Fibroblast of villous mesenchyme (primary cell): ENCODE measurements around the gene USB1. TPM values are rescaled to one million over a fixed set of nuclear protein-coding genes. Genes with fewer than 3 reads are reported as not detected.

Experiments
- DNase-seq: peaks from one replicate; pipeline ENCODE4 v3.0.0-alpha.2; 2010; ENCODE audit warnings: low read depth
- H3K4me3 ChIP-seq: 2 replicates; pipeline ENCODE4 v1.5.1; 2011; ENCODE audit warnings: low read depth, mild to moderate bottlenecking, low read length
- total RNA-seq: library from RNA; depleted of rRNA; stranded (reverse); fragments of >200 nt; gene quantifications from 2 replicates; pipeline ENCODE4 v1.2.3, GENCODE V29; 2012
- TF ChIP-seq, protein P1 (sequence below): IDR thresholded peaks from 2 replicates; pipeline ENCODE4 v1.5.1; 2012; ENCODE audit warnings: low read depth, mild to moderate bottlenecking, low read length; ENCODE audit not compliant: insufficient read depth

The USB1 gene
- total RNA-seq, 1 donor: 32.4 TPM

DNA sequence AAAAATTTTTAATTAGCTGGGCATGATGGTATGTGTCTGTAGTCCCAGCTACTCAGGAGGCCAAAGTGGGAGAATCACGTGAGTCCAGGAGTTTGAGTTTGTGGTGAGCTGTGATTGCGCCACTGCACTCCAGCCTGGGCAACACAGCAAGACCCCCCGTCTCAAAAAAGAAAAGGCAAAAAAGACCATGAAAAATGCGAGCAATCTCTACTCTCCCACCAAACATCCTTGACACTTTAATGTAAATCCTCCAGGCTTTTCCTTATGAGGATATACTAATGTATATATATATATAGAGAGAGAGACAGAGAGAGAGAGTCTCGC is 52.4 kb downstream of the USB1 start:
- TF ChIP-seq, protein P1, sequence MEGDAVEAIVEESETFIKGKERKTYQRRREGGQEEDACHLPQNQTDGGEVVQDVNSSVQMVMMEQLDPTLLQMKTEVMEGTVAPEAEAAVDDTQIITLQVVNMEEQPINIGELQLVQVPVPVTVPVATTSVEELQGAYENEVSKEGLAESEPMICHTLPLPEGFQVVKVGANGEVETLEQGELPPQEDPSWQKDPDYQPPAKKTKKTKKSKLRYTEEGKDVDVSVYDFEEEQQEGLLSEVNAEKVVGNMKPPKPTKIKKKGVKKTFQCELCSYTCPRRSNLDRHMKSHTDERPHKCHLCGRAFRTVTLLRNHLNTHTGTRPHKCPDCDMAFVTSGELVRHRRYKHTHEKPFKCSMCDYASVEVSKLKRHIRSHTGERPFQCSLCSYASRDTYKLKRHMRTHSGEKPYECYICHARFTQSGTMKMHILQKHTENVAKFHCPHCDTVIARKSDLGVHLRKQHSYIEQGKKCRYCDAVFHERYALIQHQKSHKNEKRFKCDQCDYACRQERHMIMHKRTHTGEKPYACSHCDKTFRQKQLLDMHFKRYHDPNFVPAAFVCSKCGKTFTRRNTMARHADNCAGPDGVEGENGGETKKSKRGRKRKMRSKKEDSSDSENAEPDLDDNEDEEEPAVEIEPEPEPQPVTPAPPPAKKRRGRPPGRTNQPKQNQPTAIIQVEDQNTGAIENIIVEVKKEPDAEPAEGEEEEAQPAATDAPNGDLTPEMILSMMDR: no peak
- DNase-seq: no peak
- H3K4me3 ChIP-seq: no peak overlapping the region

DNA sequence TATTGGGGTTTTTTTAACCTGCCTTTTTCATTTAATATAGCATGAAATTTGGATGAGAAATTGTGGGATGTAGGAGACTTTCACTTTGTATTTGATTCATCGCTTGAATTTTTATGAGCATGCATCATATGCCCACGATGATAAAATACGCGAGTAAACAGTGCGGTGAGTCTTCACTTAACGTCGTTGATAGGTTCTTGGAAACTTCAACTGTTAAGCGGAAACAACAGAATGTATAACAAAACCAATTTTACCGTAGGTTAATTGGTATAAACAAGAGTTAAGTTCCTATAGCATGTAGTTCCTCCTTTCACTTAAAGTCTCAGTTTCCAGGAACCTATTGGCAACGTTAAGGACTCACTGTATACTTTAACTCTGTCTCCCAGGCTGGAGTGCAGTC is 53.1 kb downstream of the USB1 start:
- no peak for DNase-seq
- TF ChIP-seq, protein P1: no peak
- no peak overlapping the region for H3K4me3 ChIP-seq

DNA sequence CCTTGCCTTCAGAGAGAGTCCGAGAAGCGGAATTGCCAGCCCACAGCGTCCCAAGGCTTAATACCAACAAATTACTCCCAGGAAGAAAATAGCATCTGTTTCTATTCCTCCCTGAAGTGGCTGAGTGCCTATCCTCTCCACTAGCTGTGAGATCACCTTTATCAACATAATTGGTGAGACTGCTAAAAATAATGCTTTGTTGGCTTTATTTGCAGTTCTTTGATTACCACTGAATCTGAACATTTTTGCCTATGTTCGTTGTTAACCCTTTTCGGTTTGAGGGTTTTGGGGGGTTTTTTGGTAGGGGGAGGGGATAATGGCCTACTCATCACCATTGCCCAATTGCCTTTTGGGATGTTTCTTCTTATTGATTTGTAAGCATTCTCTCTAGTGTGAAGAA is 55.4 kb downstream of the USB1 start:
- TF ChIP-seq, protein P1: no peak
- no peak overlapping the region for H3K4me3 ChIP-seq
- DNase-seq: no peak

DNA sequence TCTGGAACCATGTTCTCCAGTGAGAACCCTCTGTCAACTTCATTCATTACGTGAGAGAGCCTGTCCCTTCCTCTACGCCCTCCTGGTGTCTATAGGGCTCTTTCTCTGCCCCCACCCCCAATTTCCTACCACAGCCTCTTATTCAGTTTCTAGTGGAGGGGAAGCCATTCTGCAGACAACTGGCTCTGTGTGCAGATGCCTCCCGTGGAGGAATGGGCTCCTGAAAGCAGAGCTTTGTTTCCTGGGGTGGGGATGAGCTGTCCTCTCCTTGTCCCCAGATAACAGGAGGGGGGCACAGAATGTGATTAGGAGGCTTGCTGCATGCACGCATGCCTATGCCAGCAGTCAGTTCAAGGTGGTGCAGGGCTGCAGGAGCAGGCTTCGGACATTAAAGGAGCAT is 55.9 kb downstream of the USB1 start:
- H3K4me3 ChIP-seq: no peak overlapping the region
- no peak for DNase-seq
- TF ChIP-seq, protein P1: no peak

DNA sequence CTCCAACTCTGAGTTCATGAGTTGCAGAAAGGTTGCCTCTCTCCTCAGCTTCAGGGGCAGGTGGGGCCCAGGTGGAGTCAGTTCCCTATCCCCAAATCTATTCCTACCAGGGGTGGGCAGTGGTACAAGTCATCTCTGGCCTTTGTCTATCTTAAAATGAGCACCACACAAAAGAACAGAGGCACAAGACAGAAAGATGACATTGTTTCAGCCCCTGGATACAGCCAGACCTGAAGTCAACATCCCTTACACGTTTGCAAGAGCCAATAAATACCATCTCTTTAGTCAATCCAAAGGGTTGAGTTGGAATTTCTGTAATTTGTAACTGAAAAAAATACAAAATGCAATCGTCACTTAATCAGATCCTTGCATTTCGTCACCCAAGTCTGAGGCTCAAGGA is 56.6 kb downstream of the USB1 start:
- TF ChIP-seq, protein P1: no peak
- H3K4me3 ChIP-seq: no peak overlapping the region
- DNase-seq: no peak

DNA sequence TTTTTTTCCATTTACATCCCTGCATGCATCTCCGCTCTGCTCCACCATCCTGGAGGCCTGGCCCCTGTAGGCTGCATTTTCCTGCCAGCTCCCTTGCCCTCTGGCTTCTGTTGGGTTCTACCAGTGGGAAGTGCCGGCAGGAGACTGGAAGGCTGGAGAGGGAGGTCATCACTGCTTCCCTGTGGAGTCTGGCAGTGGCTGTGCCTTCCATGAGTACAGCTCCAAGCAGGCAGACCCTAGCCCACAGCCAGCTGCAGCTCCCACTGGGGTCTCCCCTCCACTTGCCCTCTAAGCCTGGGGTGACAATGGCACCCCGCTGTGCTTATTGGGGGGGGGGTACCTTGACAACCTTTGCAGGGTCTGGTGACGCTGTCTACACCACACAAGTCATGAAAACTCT is 61.6 kb downstream of the USB1 start:
- no peak for DNase-seq
- no peak overlapping the region for H3K4me3 ChIP-seq
- TF ChIP-seq, protein P1: no peak

DNA sequence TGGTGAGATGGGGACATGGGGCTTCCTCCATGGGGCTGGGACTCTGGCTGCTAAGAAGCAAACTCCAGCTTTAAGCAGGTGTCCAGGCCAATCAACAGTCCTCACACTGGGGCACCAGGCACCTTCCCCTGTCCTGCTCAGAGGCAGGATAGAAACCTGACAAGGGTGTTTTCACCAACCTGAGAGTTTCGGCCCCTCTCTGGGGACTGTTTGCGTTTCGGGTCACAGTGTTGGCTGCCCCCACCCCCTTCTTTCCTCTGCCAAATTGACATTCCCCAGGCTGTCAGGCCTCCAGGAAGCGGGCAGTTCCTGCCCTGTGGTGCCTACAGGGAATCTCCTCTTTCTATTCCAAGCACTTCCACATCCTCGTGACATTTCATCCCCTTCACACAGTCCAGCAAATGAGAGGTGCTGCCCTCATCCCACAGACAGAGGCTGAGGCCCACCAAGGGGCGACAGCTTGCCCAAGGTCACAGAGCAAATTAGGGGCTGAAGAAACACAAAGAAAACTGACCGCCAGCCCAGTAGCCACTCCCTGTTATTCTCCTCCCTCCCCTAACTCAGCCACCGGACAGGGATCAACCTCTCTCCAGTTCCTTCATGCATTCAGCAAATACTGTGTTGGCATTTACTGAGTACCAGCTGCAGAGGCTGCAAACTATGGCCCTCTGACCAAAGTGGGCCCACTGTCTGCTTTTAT is 62.3 kb downstream of the USB1 start:
- H3K4me3 ChIP-seq: no peak overlapping the region
- no peak for DNase-seq
- TF ChIP-seq, protein P1: no peak
